Measurements from ENCODE around the gene OPN1SW.

Gene OPN1SW

GRCh38 chr7:128794436-128794835 is 18.8 kb upstream of the OPN1SW start:
- Histone ChIP-seq H3K4me1 (ENCODE audit: control insufficient read depth, insufficient read depth, low read length, poor library complexity, severe bottlenecking) (peaks cover 14% of the 10 kb centered on the region), H3K4me3 (ENCODE audit: insufficient read depth, low read depth, low read length, poor library complexity, severe bottlenecking) (no peak overlapping the region), H3K27ac (ENCODE audit: insufficient read depth, low read length, poor library complexity, severe bottlenecking) (no peak overlapping the region), H3K27me3 (replicated peaks; ENCODE audit: control insufficient read depth, insufficient read depth, low read length, poor library complexity, severe bottlenecking) (no peaks in the 10 kb centered on the region), H3K9me3 (ENCODE audit: control insufficient read depth, low read length) (no peaks in the 10 kb centered on the region), H3K36me3 (ENCODE audit: control insufficient read depth, insufficient read depth, low read length) (no peaks in the 10 kb centered on the region)
- DNase-seq, result no peak

GRCh38 chr7:128794020-128794419 is 18.4 kb upstream of the OPN1SW start:
- H3K27me3 ChIP-seq (replicated peaks; ENCODE audit: control insufficient read depth, insufficient read depth, low read length, poor library complexity, severe bottlenecking), result no peaks in the 10 kb centered on the region
- H3K27ac ChIP-seq (ENCODE audit: insufficient read depth, low read length, poor library complexity, severe bottlenecking), result no peak overlapping the region
- no peak overlapping the region for H3K4me3 ChIP-seq (ENCODE audit: insufficient read depth, low read depth, low read length, poor library complexity, severe bottlenecking)
- H3K4me1 ChIP-seq (ENCODE audit: control insufficient read depth, insufficient read depth, low read length, poor library complexity, severe bottlenecking), result peaks cover 14% of the 10 kb centered on the region
- no peaks in the 10 kb centered on the region for H3K9me3 ChIP-seq (ENCODE audit: control insufficient read depth, low read length)
- no peaks in the 10 kb centered on the region for H3K36me3 ChIP-seq (ENCODE audit: control insufficient read depth, insufficient read depth, low read length)
- DNase-seq, result no peak

DNA sequence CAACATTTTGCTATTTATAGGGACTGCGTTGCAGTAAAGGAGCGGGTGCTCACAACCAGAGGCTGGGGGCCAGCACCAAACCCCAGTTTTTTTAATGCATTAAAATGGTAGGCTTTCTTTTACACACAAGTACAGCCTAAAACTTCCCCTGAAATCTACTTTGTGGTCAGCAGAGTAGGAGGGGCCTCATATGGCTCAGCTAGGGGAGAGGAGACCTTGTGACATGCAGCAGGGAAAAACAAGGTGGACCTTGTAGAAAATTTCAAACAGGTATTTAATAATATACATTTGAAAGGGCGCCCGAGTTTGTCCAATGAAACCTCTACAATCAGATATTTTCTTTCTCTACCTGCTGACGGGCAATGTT is 17.6 kb upstream of the OPN1SW start:
- Histone ChIP-seq H3K4me1 (ENCODE audit: control insufficient read depth, insufficient read depth, low read length, poor library complexity, severe bottlenecking) (peaks cover 14% of the 10 kb centered on the region), H3K27ac (ENCODE audit: insufficient read depth, low read length, poor library complexity, severe bottlenecking) (no peak overlapping the region), H3K9me3 (ENCODE audit: control insufficient read depth, low read length) (no peaks in the 10 kb centered on the region), H3K36me3 (ENCODE audit: control insufficient read depth, insufficient read depth, low read length) (no peaks in the 10 kb centered on the region), H3K4me3 (ENCODE audit: insufficient read depth, low read depth, low read length, poor library complexity, severe bottlenecking) (no peak overlapping the region), H3K27me3 (replicated peaks; ENCODE audit: control insufficient read depth, insufficient read depth, low read length, poor library complexity, severe bottlenecking) (no peaks in the 10 kb centered on the region)
- DNase-seq, result no peak

DNA sequence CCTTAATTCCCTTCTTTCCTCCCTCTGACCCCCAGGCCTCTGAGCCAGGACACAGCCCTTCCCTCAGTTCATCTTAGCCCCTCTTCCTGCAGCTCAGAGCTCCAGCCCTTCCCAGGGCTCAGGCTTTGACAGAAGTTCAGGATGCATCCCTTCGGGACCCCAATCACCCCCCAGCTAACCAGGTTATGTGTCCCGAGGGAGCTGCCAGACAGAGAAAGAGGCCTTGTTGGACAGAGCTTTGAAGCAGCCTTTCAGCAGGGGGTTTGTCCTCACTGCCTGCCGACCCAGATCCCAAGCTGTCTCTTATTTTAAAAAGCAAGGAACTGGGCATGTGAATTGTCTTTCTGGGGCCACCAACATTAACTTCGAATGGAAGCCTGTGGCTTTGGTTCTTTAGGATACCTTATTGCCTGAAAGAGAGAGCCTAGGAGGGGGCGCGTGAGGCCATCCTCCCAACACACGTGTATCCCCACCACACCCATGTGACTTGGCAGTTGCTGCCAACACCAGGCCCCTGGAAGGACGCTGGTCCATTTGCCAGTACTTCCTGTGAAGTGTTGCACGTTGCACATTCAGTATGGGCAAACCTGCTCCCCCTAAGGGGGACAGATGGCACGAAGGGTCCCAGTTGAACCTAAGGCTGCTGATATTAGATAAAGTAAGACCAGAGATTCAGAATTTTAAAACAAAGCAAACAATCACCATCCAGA is 17.0 kb upstream of the OPN1SW start:
- Histone ChIP-seq H3K9me3 (ENCODE audit: control insufficient read depth, low read length) (no peaks in the 10 kb centered on the region), H3K36me3 (ENCODE audit: control insufficient read depth, insufficient read depth, low read length) (no peaks in the 10 kb centered on the region), H3K27me3 (replicated peaks; ENCODE audit: control insufficient read depth, insufficient read depth, low read length, poor library complexity, severe bottlenecking) (no peaks in the 10 kb centered on the region), H3K4me3 (ENCODE audit: insufficient read depth, low read depth, low read length, poor library complexity, severe bottlenecking) (no peak overlapping the region), H3K4me1 (ENCODE audit: control insufficient read depth, insufficient read depth, low read length, poor library complexity, severe bottlenecking) (peaks cover 14% of the 10 kb centered on the region), H3K27ac (ENCODE audit: insufficient read depth, low read length, poor library complexity, severe bottlenecking) (no peak overlapping the region)
- DNase-seq, result no peak

GRCh38 chr7:128791972-128792327 is 16.4 kb upstream of the OPN1SW start:
- no peaks in the 10 kb centered on the region for H3K36me3 ChIP-seq (ENCODE audit: control insufficient read depth, insufficient read depth, low read length)
- H3K4me3 ChIP-seq (ENCODE audit: insufficient read depth, low read depth, low read length, poor library complexity, severe bottlenecking), result peak overlapping the region; percentile 93
- H3K9me3 ChIP-seq (ENCODE audit: control insufficient read depth, low read length), result no peaks in the 10 kb centered on the region
- no peak for DNase-seq
- peaks cover 14% of the 10 kb centered on the region for H3K4me1 ChIP-seq (ENCODE audit: control insufficient read depth, insufficient read depth, low read length, poor library complexity, severe bottlenecking)
- no peak overlapping the region for H3K27ac ChIP-seq (ENCODE audit: insufficient read depth, low read length, poor library complexity, severe bottlenecking)
- H3K27me3 ChIP-seq (replicated peaks; ENCODE audit: control insufficient read depth, insufficient read depth, low read length, poor library complexity, severe bottlenecking), result no peaks in the 10 kb centered on the region

- H3K27ac ChIP-seq (ENCODE audit: insufficient read depth, low read length, poor library complexity, severe bottlenecking), result peak within 1 kb of the TSS; percentile 32
- H3K4me1 ChIP-seq (ENCODE audit: control insufficient read depth, insufficient read depth, low read length, poor library complexity, severe bottlenecking), result peaks cover 14% of the 10 kb centered on the region
- H3K27me3 ChIP-seq (replicated peaks; ENCODE audit: control insufficient read depth, insufficient read depth, low read length, poor library complexity, severe bottlenecking), result no peaks in the 10 kb centered on the region
- peak within 1 kb of the TSS; percentile 93 for H3K4me3 ChIP-seq (ENCODE audit: insufficient read depth, low read depth, low read length, poor library complexity, severe bottlenecking)
- H3K9me3 ChIP-seq (ENCODE audit: control insufficient read depth, low read length), result no peaks in the 10 kb centered on the region
- DNase-seq, result peak; percentile 70 to 75 (median 70)
- H3K36me3 ChIP-seq (ENCODE audit: control insufficient read depth, insufficient read depth, low read length), result no peaks in the 10 kb centered on the region
Observed at GRCh38 chr7:128791121-128791971, 15.8 kb upstream of the OPN1SW start, which contains the start of gene CCDC136. CCDC136 (plus strand) TSS chr7:128791968; CDS start chr7:128792412, 444 bp downstream.

GRCh38 chr7:128790315-128791041 is 14.9 kb upstream of the OPN1SW start:
- Histone ChIP-seq H3K9me3 (ENCODE audit: control insufficient read depth, low read length) (no peaks in the 10 kb centered on the region), H3K27me3 (replicated peaks; ENCODE audit: control insufficient read depth, insufficient read depth, low read length, poor library complexity, severe bottlenecking) (no peaks in the 10 kb centered on the region), H3K4me3 (ENCODE audit: insufficient read depth, low read depth, low read length, poor library complexity, severe bottlenecking) (peak overlapping the region; percentile 93), H3K4me1 (ENCODE audit: control insufficient read depth, insufficient read depth, low read length, poor library complexity, severe bottlenecking) (peaks cover 14% of the 10 kb centered on the region), H3K36me3 (ENCODE audit: control insufficient read depth, insufficient read depth, low read length) (no peaks in the 10 kb centered on the region), H3K27ac (ENCODE audit: insufficient read depth, low read length, poor library complexity, severe bottlenecking) (peak overlapping the region; percentile 32)
- DNase-seq, result no peak

GRCh38 chr7:128788446-128789412 is 13.1 kb upstream of the OPN1SW start:
- Histone ChIP-seq H3K36me3 (ENCODE audit: control insufficient read depth, insufficient read depth, low read length) (no peaks in the 10 kb centered on the region), H3K27me3 (replicated peaks; ENCODE audit: control insufficient read depth, insufficient read depth, low read length, poor library complexity, severe bottlenecking) (no peaks in the 10 kb centered on the region), H3K4me3 (ENCODE audit: insufficient read depth, low read depth, low read length, poor library complexity, severe bottlenecking) (no peak overlapping the region), H3K9me3 (ENCODE audit: control insufficient read depth, low read length) (no peaks in the 10 kb centered on the region), H3K4me1 (ENCODE audit: control insufficient read depth, insufficient read depth, low read length, poor library complexity, severe bottlenecking) (peaks cover 14% of the 10 kb centered on the region), H3K27ac (ENCODE audit: insufficient read depth, low read length, poor library complexity, severe bottlenecking) (no peak overlapping the region)
- no peak for DNase-seq

DNA sequence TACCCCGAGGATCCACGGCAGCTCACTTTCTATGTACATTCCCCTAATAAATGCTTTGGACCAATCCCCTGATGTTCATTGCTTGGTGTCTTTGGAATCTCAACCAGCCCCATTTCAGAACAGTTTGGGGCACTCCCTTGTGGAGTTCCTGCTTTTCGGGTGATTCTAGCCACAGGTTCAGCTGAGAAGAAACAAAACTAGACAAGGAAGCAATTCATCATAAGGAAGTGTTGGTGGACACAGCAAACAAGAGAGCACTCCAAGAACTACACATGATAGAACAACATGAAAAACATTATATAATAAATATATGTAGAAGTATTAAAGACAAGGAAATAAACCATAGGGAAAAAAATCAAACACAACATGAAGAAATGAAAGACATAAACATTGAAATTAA is 10.1 kb upstream of the OPN1SW start:
- no peak overlapping the region for H3K27ac ChIP-seq (ENCODE audit: insufficient read depth, low read length, poor library complexity, severe bottlenecking)
- peaks cover 5% of the 10 kb centered on the region for H3K4me1 ChIP-seq (ENCODE audit: control insufficient read depth, insufficient read depth, low read length, poor library complexity, severe bottlenecking)
- H3K9me3 ChIP-seq (ENCODE audit: control insufficient read depth, low read length), result no peaks in the 10 kb centered on the region
- no peak overlapping the region for H3K4me3 ChIP-seq (ENCODE audit: insufficient read depth, low read depth, low read length, poor library complexity, severe bottlenecking)
- no peak for DNase-seq
- H3K36me3 ChIP-seq (ENCODE audit: control insufficient read depth, insufficient read depth, low read length), result no peaks in the 10 kb centered on the region
- no peaks in the 10 kb centered on the region for H3K27me3 ChIP-seq (replicated peaks; ENCODE audit: control insufficient read depth, insufficient read depth, low read length, poor library complexity, severe bottlenecking)

All from effector memory CD4-positive, alpha-beta T cell (primary cell).